GM23248 (cell line): ENCODE measurements around the gene ARAP1. TPM values are rescaled to one million over a fixed set of nuclear protein-coding genes. Genes with fewer than 3 reads are reported as not detected.

Experiments used
- DNase-seq: peaks from one replicate; pipeline ENCODE4 v3.0.0-alpha.2; 2015
- H2AFZ ChIP-seq: fragments of 200-600 bp; sonication (generic); 2 replicates; pipeline ENCODE4 v1.6.1; 2016; ENCODE audit warnings: antibody characterized with exemption
- H3F3A ChIP-seq: fragments of 200-600 bp; sonication (generic); 2 replicates; pipeline ENCODE4 v1.6.1; 2016; ENCODE audit warnings: mild to moderate bottlenecking, antibody characterized with exemption, mixed run types; ENCODE audit not compliant: insufficient read depth
- H3K27ac ChIP-seq: fragments of 200-600 bp; sonication (generic); 2 replicates; pipeline ENCODE4 v1.5.1; 2016; ENCODE audit warnings: mild to moderate bottlenecking
- H3K27me3 ChIP-seq: fragments of 200-600 bp; sonication (generic); replicated peaks from 2 replicates; pipeline ENCODE4 v1.6.1; 2016; ENCODE audit warnings: mild to moderate bottlenecking; ENCODE audit not compliant: insufficient read depth
- H3K36me3 ChIP-seq: fragments of 200-600 bp; sonication (generic); 2 replicates; pipeline ENCODE4 v1.6.1; 2016; ENCODE audit warnings: low read depth, mild to moderate bottlenecking
- H3K4me1 ChIP-seq: fragments of 200-600 bp; sonication (generic); 2 replicates; pipeline ENCODE4 v1.6.1; 2016; ENCODE audit warnings: mild to moderate bottlenecking; ENCODE audit not compliant: insufficient read depth
- H3K4me2 ChIP-seq: fragments of 200-600 bp; sonication (generic); one replicate; pipeline ENCODE4 v1.6.1; 2016; ENCODE audit warnings: mild to moderate bottlenecking; ENCODE audit not compliant: unreplicated experiment
- H3K4me3 ChIP-seq: fragments of 200-600 bp; sonication (generic); 2 replicates; pipeline ENCODE4 v1.5.1; 2016; ENCODE audit warnings: mild to moderate bottlenecking
- H3K79me2 ChIP-seq: fragments of 200-600 bp; sonication (generic); 2 replicates; pipeline ENCODE4 v1.6.1; 2016; ENCODE audit warnings: mild to moderate bottlenecking; ENCODE audit not compliant: insufficient read depth
- H3K9ac ChIP-seq: fragments of 200-600 bp; sonication (generic); 2 replicates; pipeline ENCODE4 v1.6.1; 2016; ENCODE audit warnings: mild to moderate bottlenecking
- H3K9me2 ChIP-seq: fragments of 200-600 bp; sonication (generic); 2 replicates; pipeline ENCODE4 v1.6.1; 2016; ENCODE audit warnings: mixed run types, mild to moderate bottlenecking, moderate library complexity; ENCODE audit not compliant: insufficient read depth
- H3K9me3 ChIP-seq: fragments of 200-600 bp; sonication (generic); one replicate; pipeline ENCODE4 v1.6.1; 2017; ENCODE audit warnings: low read depth
- H4K20me1 ChIP-seq: fragments of 200-600 bp; sonication (generic); 2 replicates; pipeline ENCODE4 v1.6.0; 2016; ENCODE audit not compliant: insufficient read depth
- EZH2 ChIP-seq: fragments of 200-600 bp; sonication (generic); IDR thresholded peaks from 2 replicates; pipeline ENCODE4 v1.6.1; 2018; ENCODE audit warnings: antibody characterized with exemption, mild to moderate bottlenecking; ENCODE audit not compliant: insufficient read depth, poor library complexity, severe bottlenecking
- EZH2phosphoT487 ChIP-seq: fragments of 200-600 bp; sonication (generic); IDR thresholded peaks from 2 replicates; pipeline ENCODE4 v1.6.1; 2018; ENCODE audit warnings: antibody characterized with exemption, moderate library complexity, mild to moderate bottlenecking, low read depth; ENCODE audit not compliant: insufficient read depth
- WGBS, 2 experiments: methylation state at CpG; one replicate each; pipeline ENCODE4 v1.1.6; 2015 to 2017; ENCODE audit warnings: low lambda C conversion rate in 2 of 2, low coverage in 1 of 2; ENCODE audit errors: missing lambda C conversion rate in 2 of 2; 5-methylcytosine and 5-hydroxymethylcytosine counted together
- in situ Hi-C: fragments of 300-500 bp; cut with MboI; formaldehyde crosslinking; loops from 2 replicates; pipeline ENCODE4 v1.15.0; 2020
- polyA plus RNA-seq: library from polyadenylated mRNA; unstranded; fragments of >200 nt; fragmentation: Nextera tagmentation; extraction: Ambion mirVana; gene quantifications from 2 replicates; pipeline ENCODE4 v1.2.1, GENCODE V29; 2016
- total RNA-seq: library from RNA; depleted of rRNA; stranded (reverse); fragments of >200 nt; shearing (Covaris generic); gene quantifications from 2 replicates; pipeline ENCODE4 v1.2.3, GENCODE V29; 2014

Gene ARAP1
- total and polyA plus RNA-seq, 2 experiments from 2014 or later = 41.5 to 73.9 TPM

DNA sequence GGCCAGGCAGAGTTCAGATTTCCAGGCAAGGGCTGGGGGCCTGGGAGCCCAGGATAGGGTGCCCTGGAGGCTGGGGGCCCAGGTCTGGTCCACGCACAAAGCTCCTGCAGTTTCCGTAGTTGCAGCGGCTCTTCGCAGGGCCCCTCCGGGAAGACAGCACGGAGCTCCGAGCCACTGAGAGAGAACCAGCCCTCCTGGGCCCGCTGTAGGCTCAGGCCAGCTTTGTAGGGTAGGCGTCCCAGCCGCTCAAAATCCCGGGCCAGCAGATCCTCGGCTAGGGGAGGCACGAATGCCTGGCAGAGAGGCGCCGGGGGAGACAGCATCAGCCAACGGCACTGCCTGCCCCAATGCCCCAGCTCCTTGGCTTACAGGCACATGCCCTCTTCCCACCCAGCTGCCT lies 54.4 kb downstream of the ARAP1 start:
- DNase-seq = no peak
- in situ Hi-C loops = no loop called here
- H4K20me1 ChIP-seq = no peaks in the 10 kb centered on the region
- H3K36me3 ChIP-seq = no peaks in the 10 kb centered on the region; the same call in 1 of the 2 replicates
- 82 to 88% methylated on average over 16 of the region's 16 CpGs for WGBS, 2 experiments
- H3K27ac ChIP-seq = no peak overlapping the region
- no peak overlapping the region for H3K4me2 ChIP-seq
- H3F3A ChIP-seq = no peaks in the 10 kb centered on the region
- H3K9me3 ChIP-seq = no peaks in the 10 kb centered on the region
- no peaks in the 10 kb centered on the region for H3K79me2 ChIP-seq
- H3K4me1 ChIP-seq = peaks cover 6% of the 10 kb centered on the region
- no peaks in the 10 kb centered on the region for H3K9me2 ChIP-seq
- H2AFZ ChIP-seq = no peak overlapping the region
- no peak overlapping the region for H3K4me3 ChIP-seq
- no peak overlapping the region for H3K9ac ChIP-seq
- H3K27me3 ChIP-seq = no peaks in the 10 kb centered on the region
- TF ChIP-seq EZH2 = no peak
- no peak for TF ChIP-seq EZH2phosphoT487

GRCh38 chr11:72696866-72697700 lies 55.1 kb downstream of the ARAP1 start:
- no peaks in the 10 kb centered on the region for H3K9me3 ChIP-seq
- no peaks in the 10 kb centered on the region for H3K79me2 ChIP-seq
- no peaks in the 10 kb centered on the region for H3K27me3 ChIP-seq
- H4K20me1 ChIP-seq = no peaks in the 10 kb centered on the region
- peak; percentile 74 for DNase-seq
- no peak overlapping the region for H3K9ac ChIP-seq
- H3K4me1 ChIP-seq = 0 out of 2 replicates have a peak, but pooled peaks cover 3% of the 10 kb centered on the region
- no peaks in the 10 kb centered on the region; the same call in 1 of the 2 replicates for H3K36me3 ChIP-seq
- 56 to 62% methylated on average over 32 to 39 of the region's 44 CpGs for WGBS, 2 experiments
- TF ChIP-seq EZH2 (no peak), EZH2phosphoT487 (no peak)
- H3K4me2 ChIP-seq = no peak overlapping the region
- H3K4me3 ChIP-seq = no peak overlapping the region
- in situ Hi-C loops = no loop called here
- no peak overlapping the region for H3K27ac ChIP-seq
- H2AFZ ChIP-seq = no peak overlapping the region
- no peaks in the 10 kb centered on the region for H3K9me2 ChIP-seq
- no peaks in the 10 kb centered on the region for H3F3A ChIP-seq

- no peak overlapping the region for H3K9ac ChIP-seq
- H3K79me2 ChIP-seq = no peaks in the 10 kb centered on the region
- TF ChIP-seq EZH2 = no peak
- no peak for TF ChIP-seq EZH2phosphoT487
- no peak overlapping the region for H3K27ac ChIP-seq
- H3K4me3 ChIP-seq = no peak overlapping the region
- no peaks in the 10 kb centered on the region for H3K9me2 ChIP-seq
- 89 to 95% methylated on average over 7 of the region's 7 CpGs for WGBS, 2 experiments
- no peaks in the 10 kb centered on the region for H3K9me3 ChIP-seq
- H3K4me2 ChIP-seq = no peak overlapping the region
- no peaks in the 10 kb centered on the region for H4K20me1 ChIP-seq
- H3F3A ChIP-seq = no peaks in the 10 kb centered on the region
- 0 out of 2 replicates have a peak, but pooled peaks cover 3% of the 10 kb centered on the region for H3K4me1 ChIP-seq
- H2AFZ ChIP-seq = no peak overlapping the region
- DNase-seq = no peak
- no peaks in the 10 kb centered on the region for H3K27me3 ChIP-seq
- no peaks in the 10 kb centered on the region; the same call in 1 of the 2 replicates for H3K36me3 ChIP-seq
- in situ Hi-C loops = no loop called here
Measured at GRCh38 chr11:72695354-72695753, 56.9 kb downstream of the ARAP1 start.

DNA sequence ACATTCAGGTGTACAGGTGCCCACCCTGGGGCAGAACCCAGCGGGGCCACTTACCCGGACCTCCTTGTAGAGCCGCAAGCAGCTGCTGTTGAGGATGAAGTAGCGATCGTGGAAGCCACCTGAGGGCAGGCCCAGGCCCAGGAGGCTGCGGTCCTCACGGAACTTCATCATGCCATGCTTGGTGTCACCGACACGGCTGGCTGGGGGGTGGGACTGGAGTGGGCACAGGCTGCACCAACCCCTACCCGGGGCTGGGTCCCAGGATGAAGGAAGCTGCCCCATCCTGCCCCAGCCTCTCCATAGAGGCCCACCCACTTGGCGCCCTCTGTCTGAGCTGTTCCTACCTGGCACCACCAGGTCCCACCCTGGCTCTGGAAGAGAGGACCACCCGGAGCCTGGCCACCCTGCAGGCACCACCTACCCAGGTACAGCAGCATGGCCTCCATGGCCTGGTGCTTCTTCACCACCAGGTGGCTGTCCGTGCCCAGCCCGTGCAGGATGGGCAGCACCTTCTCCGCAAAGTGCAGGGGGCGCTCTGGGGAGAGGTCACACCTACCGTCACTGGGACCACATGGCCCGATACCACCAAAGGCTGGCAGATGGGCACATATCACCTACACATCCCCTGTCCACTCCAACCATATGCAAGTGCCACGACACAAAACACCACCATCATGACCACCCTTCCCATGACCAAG lies 58.8 kb downstream of the ARAP1 start:
- no peak overlapping the region for H2AFZ ChIP-seq
- H4K20me1 ChIP-seq = no peaks in the 10 kb centered on the region
- H3K36me3 ChIP-seq = no peaks in the 10 kb centered on the region; the same call in 1 of the 2 replicates
- H3K9ac ChIP-seq = no peak overlapping the region
- H3K4me2 ChIP-seq = no peak overlapping the region
- no peaks in the 10 kb centered on the region for H3F3A ChIP-seq
- no peak for DNase-seq
- no peaks in the 10 kb centered on the region for H3K9me2 ChIP-seq
- no peak overlapping the region for H3K4me3 ChIP-seq
- in situ Hi-C loops = no loop called here
- H3K4me1 ChIP-seq = no peaks in the 10 kb centered on the region
- no peak overlapping the region for H3K27ac ChIP-seq
- no peaks in the 10 kb centered on the region for H3K9me3 ChIP-seq
- 96% methylated on average over 18 to 19 of the region's 19 CpGs for WGBS, 2 experiments
- no peaks in the 10 kb centered on the region for H3K79me2 ChIP-seq
- TF ChIP-seq EZH2 (no peak), EZH2phosphoT487 (no peak)
- no peaks in the 10 kb centered on the region for H3K27me3 ChIP-seq
